ENCODE results near the gene SKIDA1.
A peak's percentile ranks its signal among the peaks of the same experiment; 100 is the strongest.

The SKIDA1 gene

DNA sequence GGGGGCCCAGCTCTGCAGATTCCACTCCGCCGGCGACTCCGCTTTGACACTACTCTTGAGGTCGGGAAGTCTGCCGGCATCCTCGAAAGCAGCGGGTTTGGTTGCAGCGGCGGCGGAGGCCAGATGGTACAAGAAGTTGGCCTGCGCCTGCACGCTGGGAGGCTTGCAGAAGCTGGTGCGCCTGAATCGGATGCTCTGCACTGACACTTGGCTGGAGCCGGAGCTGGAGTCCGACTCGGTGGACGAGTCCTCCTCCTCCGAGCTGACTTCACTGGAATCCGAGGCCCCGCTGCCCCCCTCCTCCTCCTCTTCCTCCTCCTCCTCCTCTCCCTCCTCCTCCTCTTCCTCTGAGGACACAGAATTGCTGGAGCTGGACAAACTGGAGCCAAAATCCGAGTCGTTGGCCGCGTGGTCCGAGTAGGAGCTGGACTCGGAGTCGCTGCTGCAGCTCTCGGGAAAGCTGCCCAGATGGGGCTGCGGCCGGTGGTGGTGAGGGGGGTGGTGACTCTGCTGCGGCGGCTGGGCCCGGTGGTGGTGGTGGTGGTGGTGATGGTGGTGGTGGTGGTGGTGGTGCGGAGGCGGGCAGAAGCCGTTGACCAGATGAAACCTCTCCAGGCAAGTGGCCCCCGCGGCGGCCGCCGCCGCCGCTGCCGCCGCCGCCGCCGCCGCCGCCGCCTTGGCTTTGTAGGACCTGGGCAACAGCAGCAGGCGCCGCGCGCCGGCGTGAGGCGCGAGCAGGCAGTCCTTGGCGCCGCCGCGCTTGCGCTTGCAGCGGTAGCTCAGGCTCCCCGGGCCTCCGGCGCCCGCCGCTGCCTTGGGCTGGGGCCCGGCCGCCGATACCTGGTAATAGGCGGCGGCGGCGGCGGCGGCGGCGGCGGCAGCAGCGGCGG lies 9.0 kb downstream of the SKIDA1 start (continued):
- TF ChIP-seq, protein P1, sequence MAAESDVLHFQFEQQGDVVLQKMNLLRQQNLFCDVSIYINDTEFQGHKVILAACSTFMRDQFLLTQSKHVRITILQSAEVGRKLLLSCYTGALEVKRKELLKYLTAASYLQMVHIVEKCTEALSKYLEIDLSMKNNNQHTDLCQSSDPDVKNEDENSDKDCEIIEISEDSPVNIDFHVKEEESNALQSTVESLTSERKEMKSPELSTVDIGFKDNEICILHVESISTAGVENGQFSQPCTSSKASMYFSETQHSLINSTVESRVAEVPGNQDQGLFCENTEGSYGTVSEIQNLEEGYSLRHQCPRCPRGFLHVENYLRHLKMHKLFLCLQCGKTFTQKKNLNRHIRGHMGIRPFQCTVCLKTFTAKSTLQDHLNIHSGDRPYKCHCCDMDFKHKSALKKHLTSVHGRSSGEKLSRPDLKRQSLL (tag by site-specific recombination; IDR thresholded peaks at IDR 0.05): peak; percentile 5; the same call in 1 of the 2 replicates
- TF ChIP-seq ZNF391 (tag by site-specific recombination; IDR thresholded peaks at IDR 0.05; ENCODE audit: borderline replicate concordance, low read depth) (0 out of 2 replicates have a peak, but pooled peaks have one; percentile 5), ZNF335 (tag by site-specific recombination; conservative IDR thresholded peaks at IDR 0.05) (peak; percentile 79), ZNF174 (tag by site-specific recombination; IDR thresholded peaks at IDR 0.05) (no peak), ZNF132 (tag by site-specific recombination; IDR thresholded peaks at IDR 0.05; ENCODE audit: borderline replicate concordance) (no peak), ZNF585B (tag by site-specific recombination; IDR thresholded peaks at IDR 0.05) (no peak), ZBTB1 (tag by site-specific recombination; IDR thresholded peaks at IDR 0.05) (no peak), GLIS1 (tag by site-specific recombination; IDR thresholded peaks at IDR 0.05) (0 out of 2 replicates have a peak, but pooled peaks have one; percentile 4), ZNF473 (tag by site-specific recombination; IDR thresholded peaks at IDR 0.05) (no peak), ZNF394 (tag by site-specific recombination; IDR thresholded peaks at IDR 0.05; ENCODE audit: borderline replicate concordance) (no peak; the same call in 1 of the 2 replicates), ZNF747 (tag by site-specific recombination; IDR thresholded peaks at IDR 0.05) (no peak), FEZF1 (tag by site-specific recombination; IDR thresholded peaks at IDR 0.05) (no peak), ZNF211 (tag by site-specific recombination; IDR thresholded peaks at IDR 0.05; ENCODE audit: low read depth) (no peak), GLI2 (tag by site-specific recombination; IDR thresholded peaks at IDR 0.05; ENCODE audit: borderline replicate concordance, low read depth) (no peak), ZNF140 (tag by site-specific recombination; IDR thresholded peaks at IDR 0.05) (no peak), ZNF629 (tag by site-specific recombination; IDR thresholded peaks at IDR 0.05) (0 out of 2 replicates have a peak, but pooled peaks have one; percentile 11), ZNF776 (tag by site-specific recombination; IDR thresholded peaks at IDR 0.05; ENCODE audit: borderline replicate concordance) (no peak), ZNF521 (tag by site-specific recombination; IDR thresholded peaks at IDR 0.05) (no peak), ZBTB17 (tag by site-specific recombination; IDR thresholded peaks at IDR 0.05) (peak; percentile 94), ZNF404 (tag by site-specific recombination; IDR thresholded peaks at IDR 0.05) (no peak), KLF8 (tag by site-specific recombination; IDR thresholded peaks at IDR 0.05) (no peak), ZNF157 (tag by site-specific recombination; IDR thresholded peaks at IDR 0.05) (no peak), ZNF10 (tag by site-specific recombination; IDR thresholded peaks at IDR 0.05) (no peak), ZBTB21 (tag by site-specific recombination; IDR thresholded peaks at IDR 0.05) (no peak), ZNF121 (tag by site-specific recombination; IDR thresholded peaks at IDR 0.05) (no peak)
- TF ChIP-seq, protein P2, sequence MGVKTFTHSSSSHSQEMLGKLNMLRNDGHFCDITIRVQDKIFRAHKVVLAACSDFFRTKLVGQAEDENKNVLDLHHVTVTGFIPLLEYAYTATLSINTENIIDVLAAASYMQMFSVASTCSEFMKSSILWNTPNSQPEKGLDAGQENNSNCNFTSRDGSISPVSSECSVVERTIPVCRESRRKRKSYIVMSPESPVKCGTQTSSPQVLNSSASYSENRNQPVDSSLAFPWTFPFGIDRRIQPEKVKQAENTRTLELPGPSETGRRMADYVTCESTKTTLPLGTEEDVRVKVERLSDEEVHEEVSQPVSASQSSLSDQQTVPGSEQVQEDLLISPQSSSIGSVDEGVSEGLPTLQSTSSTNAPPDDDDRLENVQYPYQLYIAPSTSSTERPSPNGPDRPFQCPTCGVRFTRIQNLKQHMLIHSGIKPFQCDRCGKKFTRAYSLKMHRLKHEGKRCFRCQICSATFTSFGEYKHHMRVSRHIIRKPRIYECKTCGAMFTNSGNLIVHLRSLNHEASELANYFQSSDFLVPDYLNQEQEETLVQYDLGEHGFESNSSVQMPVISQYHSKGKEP (tag by site-specific recombination; IDR thresholded peaks at IDR 0.05): peak; percentile 51; the same call in 1 of the 2 replicates
- TF ChIP-seq, protein P3, sequence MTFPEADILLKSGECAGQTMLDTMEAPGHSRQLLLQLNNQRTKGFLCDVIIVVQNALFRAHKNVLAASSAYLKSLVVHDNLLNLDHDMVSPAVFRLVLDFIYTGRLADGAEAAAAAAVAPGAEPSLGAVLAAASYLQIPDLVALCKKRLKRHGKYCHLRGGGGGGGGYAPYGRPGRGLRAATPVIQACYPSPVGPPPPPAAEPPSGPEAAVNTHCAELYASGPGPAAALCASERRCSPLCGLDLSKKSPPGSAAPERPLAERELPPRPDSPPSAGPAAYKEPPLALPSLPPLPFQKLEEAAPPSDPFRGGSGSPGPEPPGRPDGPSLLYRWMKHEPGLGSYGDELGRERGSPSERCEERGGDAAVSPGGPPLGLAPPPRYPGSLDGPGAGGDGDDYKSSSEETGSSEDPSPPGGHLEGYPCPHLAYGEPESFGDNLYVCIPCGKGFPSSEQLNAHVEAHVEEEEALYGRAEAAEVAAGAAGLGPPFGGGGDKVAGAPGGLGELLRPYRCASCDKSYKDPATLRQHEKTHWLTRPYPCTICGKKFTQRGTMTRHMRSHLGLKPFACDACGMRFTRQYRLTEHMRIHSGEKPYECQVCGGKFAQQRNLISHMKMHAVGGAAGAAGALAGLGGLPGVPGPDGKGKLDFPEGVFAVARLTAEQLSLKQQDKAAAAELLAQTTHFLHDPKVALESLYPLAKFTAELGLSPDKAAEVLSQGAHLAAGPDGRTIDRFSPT (tag by site-specific recombination; IDR thresholded peaks at IDR 0.05): peak; percentile 58; the same call in 1 of the 2 replicates
- TF ChIP-seq, protein P4, sequence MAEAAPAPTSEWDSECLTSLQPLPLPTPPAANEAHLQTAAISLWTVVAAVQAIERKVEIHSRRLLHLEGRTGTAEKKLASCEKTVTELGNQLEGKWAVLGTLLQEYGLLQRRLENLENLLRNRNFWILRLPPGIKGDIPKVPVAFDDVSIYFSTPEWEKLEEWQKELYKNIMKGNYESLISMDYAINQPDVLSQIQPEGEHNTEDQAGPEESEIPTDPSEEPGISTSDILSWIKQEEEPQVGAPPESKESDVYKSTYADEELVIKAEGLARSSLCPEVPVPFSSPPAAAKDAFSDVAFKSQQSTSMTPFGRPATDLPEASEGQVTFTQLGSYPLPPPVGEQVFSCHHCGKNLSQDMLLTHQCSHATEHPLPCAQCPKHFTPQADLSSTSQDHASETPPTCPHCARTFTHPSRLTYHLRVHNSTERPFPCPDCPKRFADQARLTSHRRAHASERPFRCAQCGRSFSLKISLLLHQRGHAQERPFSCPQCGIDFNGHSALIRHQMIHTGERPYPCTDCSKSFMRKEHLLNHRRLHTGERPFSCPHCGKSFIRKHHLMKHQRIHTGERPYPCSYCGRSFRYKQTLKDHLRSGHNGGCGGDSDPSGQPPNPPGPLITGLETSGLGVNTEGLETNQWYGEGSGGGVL (tag by site-specific recombination; IDR thresholded peaks at IDR 0.05): peak; percentile 73
- TF ChIP-seq, protein P5, sequence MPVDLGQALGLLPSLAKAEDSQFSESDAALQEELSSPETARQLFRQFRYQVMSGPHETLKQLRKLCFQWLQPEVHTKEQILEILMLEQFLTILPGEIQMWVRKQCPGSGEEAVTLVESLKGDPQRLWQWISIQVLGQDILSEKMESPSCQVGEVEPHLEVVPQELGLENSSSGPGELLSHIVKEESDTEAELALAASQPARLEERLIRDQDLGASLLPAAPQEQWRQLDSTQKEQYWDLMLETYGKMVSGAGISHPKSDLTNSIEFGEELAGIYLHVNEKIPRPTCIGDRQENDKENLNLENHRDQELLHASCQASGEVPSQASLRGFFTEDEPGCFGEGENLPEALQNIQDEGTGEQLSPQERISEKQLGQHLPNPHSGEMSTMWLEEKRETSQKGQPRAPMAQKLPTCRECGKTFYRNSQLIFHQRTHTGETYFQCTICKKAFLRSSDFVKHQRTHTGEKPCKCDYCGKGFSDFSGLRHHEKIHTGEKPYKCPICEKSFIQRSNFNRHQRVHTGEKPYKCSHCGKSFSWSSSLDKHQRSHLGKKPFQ (tag by site-specific recombination; IDR thresholded peaks at IDR 0.05): no peak
- TF ChIP-seq, protein P6, sequence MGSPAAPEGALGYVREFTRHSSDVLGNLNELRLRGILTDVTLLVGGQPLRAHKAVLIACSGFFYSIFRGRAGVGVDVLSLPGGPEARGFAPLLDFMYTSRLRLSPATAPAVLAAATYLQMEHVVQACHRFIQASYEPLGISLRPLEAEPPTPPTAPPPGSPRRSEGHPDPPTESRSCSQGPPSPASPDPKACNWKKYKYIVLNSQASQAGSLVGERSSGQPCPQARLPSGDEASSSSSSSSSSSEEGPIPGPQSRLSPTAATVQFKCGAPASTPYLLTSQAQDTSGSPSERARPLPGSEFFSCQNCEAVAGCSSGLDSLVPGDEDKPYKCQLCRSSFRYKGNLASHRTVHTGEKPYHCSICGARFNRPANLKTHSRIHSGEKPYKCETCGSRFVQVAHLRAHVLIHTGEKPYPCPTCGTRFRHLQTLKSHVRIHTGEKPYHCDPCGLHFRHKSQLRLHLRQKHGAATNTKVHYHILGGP (tag by site-specific recombination; IDR thresholded peaks at IDR 0.05): peak; percentile 91
